Osteoblast (primary cell): ENCODE data around the gene CSF2. TPM values are rescaled to one million over a fixed set of nuclear protein-coding genes. Genes with fewer than 3 reads are reported as not detected.

Source experiments
- DNase-seq: peaks from one replicate; pipeline ENCODE4 v3.0.0; 2011; ENCODE audit warnings: low spot score, mixed read lengths; ENCODE audit not compliant: insufficient read length; ENCODE audit errors: missing footprints
- H2AFZ ChIP-seq: 2 replicates; pipeline ENCODE4 v1.6.0; 2011; ENCODE audit warnings: mild to moderate bottlenecking, low read length
- H3K27ac ChIP-seq: 2 replicates; pipeline ENCODE4 v1.5.1; 2011; ENCODE audit warnings: mild to moderate bottlenecking, low read depth, low read length, moderate library complexity
- H3K27me3 ChIP-seq: 2 replicates; pipeline ENCODE4 v1.6.0; 2012; ENCODE audit warnings: mild to moderate bottlenecking, control low read depth, inconsistent platforms, low read length, moderate library complexity; ENCODE audit not compliant: insufficient read depth
- H3K36me3 ChIP-seq: 2 replicates; pipeline ENCODE4 v1.5.1; 2011; ENCODE audit warnings: mild to moderate bottlenecking, low read length, control low read depth, moderate library complexity; ENCODE audit not compliant: insufficient read depth
- H3K4me1 ChIP-seq: 2 replicates; pipeline ENCODE4 v1.5.1; 2011; ENCODE audit warnings: mild to moderate bottlenecking, low read length, control low read depth, moderate library complexity; ENCODE audit not compliant: insufficient read depth
- H3K4me2 ChIP-seq: 2 replicates; pipeline ENCODE4 v1.6.0; 2011; ENCODE audit warnings: mild to moderate bottlenecking, low read length; ENCODE audit not compliant: insufficient read depth
- H3K4me3 ChIP-seq: fragments of 200-600 bp; sonication (generic); 3 replicates; pipeline ENCODE4 v1.5.1; 2012; ENCODE audit warnings: mild to moderate bottlenecking, low read length, inconsistent platforms; ENCODE audit not compliant: insufficient read depth
- H3K79me2 ChIP-seq: 2 replicates; pipeline ENCODE4 v1.6.0; 2012; ENCODE audit warnings: mild to moderate bottlenecking, low read length, control low read depth, inconsistent platforms; ENCODE audit not compliant: insufficient read depth
- H3K9me3 ChIP-seq: 2 replicates; pipeline ENCODE4 v1.5.1; 2011; ENCODE audit warnings: low read depth, low read length, control low read depth
- H4K20me1 ChIP-seq: 2 replicates; pipeline ENCODE4 v1.6.0; 2012; ENCODE audit warnings: mild to moderate bottlenecking, low read length, control low read depth; ENCODE audit not compliant: insufficient read depth
- total RNA-seq: library from RNA; depleted of rRNA; stranded (reverse); fragments of >200 nt; gene quantifications from 2 replicates; pipeline ENCODE4 v1.2.3, GENCODE V29; 2012
- TF ChIP-seq, protein P1 (sequence below): IDR thresholded peaks from 2 replicates; pipeline ENCODE4 v1.5.1; 2011; ENCODE audit warnings: mild to moderate bottlenecking, low read depth, low read length, moderate library complexity; ENCODE audit errors: extremely low read depth

CSF2 gene
- total RNA-seq, 1 donor, result not detected

- H3K36me3 ChIP-seq, result no peaks in the 10 kb centered on the region
- no peak overlapping the region for H3K4me2 ChIP-seq
- H3K9me3 ChIP-seq, result no peaks in the 10 kb centered on the region
- no peak for DNase-seq
- no peaks in the 10 kb centered on the region for H4K20me1 ChIP-seq
- TF ChIP-seq, protein P1, sequence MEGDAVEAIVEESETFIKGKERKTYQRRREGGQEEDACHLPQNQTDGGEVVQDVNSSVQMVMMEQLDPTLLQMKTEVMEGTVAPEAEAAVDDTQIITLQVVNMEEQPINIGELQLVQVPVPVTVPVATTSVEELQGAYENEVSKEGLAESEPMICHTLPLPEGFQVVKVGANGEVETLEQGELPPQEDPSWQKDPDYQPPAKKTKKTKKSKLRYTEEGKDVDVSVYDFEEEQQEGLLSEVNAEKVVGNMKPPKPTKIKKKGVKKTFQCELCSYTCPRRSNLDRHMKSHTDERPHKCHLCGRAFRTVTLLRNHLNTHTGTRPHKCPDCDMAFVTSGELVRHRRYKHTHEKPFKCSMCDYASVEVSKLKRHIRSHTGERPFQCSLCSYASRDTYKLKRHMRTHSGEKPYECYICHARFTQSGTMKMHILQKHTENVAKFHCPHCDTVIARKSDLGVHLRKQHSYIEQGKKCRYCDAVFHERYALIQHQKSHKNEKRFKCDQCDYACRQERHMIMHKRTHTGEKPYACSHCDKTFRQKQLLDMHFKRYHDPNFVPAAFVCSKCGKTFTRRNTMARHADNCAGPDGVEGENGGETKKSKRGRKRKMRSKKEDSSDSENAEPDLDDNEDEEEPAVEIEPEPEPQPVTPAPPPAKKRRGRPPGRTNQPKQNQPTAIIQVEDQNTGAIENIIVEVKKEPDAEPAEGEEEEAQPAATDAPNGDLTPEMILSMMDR, result no peak
- H3K27me3 ChIP-seq, result no peaks in the 10 kb centered on the region
- peaks cover 23% of the 10 kb centered on the region for H3K4me1 ChIP-seq
- no peak overlapping the region for H3K27ac ChIP-seq
- H3K79me2 ChIP-seq, result no peaks in the 10 kb centered on the region
- no peak overlapping the region for H3K4me3 ChIP-seq
- H2AFZ ChIP-seq, result no peak overlapping the region
Observed at GRCh38 chr5:132087661-132088060, 14.1 kb downstream of the CSF2 start.

DNA sequence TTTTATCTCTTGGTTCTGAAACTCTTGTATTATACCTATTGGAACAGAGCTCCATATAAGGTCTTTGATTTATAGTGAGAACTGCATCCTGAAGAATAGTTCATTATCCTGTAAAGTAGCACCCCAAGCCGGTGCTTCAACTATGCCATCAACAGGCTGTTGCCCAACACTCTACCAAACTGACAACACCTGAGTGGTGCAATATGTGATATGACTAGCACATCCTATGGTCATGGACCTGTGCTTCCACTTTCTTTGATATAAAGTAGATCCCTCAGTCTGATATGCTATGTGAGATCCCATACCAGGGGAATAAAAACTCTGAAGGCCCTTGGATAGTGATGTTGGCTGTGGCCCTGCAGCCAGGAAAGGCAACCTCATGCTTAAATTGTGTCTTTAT, 15.8 kb downstream of the CSF2 start:
- no peaks in the 10 kb centered on the region for H4K20me1 ChIP-seq
- no peaks in the 10 kb centered on the region for H3K36me3 ChIP-seq
- H2AFZ ChIP-seq, result no peak overlapping the region
- peaks cover 28% of the 10 kb centered on the region for H3K4me1 ChIP-seq
- no peak overlapping the region for H3K4me2 ChIP-seq
- H3K79me2 ChIP-seq, result no peaks in the 10 kb centered on the region
- H3K9me3 ChIP-seq, result no peaks in the 10 kb centered on the region
- H3K27ac ChIP-seq, result no peak overlapping the region
- no peak overlapping the region for H3K4me3 ChIP-seq
- TF ChIP-seq, protein P1, result no peak
- H3K27me3 ChIP-seq, result no peaks in the 10 kb centered on the region
- DNase-seq, result no peak

DNA sequence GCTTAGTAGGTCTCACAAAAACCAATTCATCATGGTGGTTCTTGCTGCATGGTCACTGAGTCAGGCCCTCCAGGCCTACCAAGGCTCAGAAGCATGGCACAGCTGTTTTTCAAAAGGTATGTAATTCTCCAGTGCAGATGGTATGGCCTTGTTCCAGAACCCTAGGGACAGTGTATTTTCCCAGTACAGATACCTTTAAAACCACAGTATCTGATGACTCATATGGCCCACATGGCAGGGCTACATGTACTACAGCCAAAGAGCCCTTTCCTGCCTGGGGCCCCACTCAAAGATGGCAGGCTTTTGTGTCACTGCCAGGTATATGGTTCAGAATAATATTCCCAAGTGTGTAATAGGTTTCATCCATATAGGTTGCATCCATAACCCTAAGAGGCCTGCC, 16.5 kb downstream of the CSF2 start:
- no peak overlapping the region for H3K4me3 ChIP-seq
- H4K20me1 ChIP-seq, result no peaks in the 10 kb centered on the region
- H3K79me2 ChIP-seq, result no peaks in the 10 kb centered on the region
- no peaks in the 10 kb centered on the region for H3K9me3 ChIP-seq
- H3K27me3 ChIP-seq, result no peaks in the 10 kb centered on the region
- TF ChIP-seq, protein P1, result no peak
- peaks cover 35% of the 10 kb centered on the region for H3K4me1 ChIP-seq
- H2AFZ ChIP-seq, result no peak overlapping the region
- H3K27ac ChIP-seq, result no peak overlapping the region
- peak; percentile 66 for DNase-seq
- no peaks in the 10 kb centered on the region for H3K36me3 ChIP-seq
- no peak overlapping the region for H3K4me2 ChIP-seq

DNA sequence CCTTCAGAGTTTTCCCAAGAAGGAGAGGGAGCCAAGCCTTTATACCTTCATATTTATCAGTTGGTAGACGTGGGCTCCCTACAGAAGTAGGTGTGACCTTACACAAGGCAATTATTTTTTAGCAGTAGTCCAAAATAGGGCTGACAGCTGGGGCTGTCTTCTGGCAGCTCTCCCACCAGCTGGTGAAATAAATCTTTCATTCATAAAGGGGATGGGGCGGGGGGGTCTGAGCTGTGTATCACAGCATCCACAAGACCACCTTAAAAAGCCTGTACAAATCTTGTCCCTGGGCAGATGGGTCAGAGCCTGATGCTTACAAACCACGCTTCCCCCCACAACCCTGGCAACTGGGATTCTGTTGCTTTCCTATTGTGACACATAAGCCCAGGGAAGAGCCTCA, 19.7 kb downstream of the CSF2 start:
- TF ChIP-seq, protein P1, result no peak
- peaks cover 33% of the 10 kb centered on the region for H3K4me1 ChIP-seq
- H3K27me3 ChIP-seq, result no peaks in the 10 kb centered on the region
- no peaks in the 10 kb centered on the region for H3K9me3 ChIP-seq
- DNase-seq, result no peak
- H2AFZ ChIP-seq, result no peak overlapping the region
- H3K79me2 ChIP-seq, result no peaks in the 10 kb centered on the region
- H3K27ac ChIP-seq, result no peak overlapping the region
- no peak overlapping the region for H3K4me2 ChIP-seq
- no peaks in the 10 kb centered on the region for H4K20me1 ChIP-seq
- no peaks in the 10 kb centered on the region for H3K36me3 ChIP-seq
- H3K4me3 ChIP-seq, result no peak overlapping the region
